Measurements from ENCODE around the gene SLC39A11.
A peak's percentile ranks its signal among the peaks of the same experiment; 100 is the strongest.
"Not testable (repeated sequence)": the region's sequence is repeated elsewhere in the genome, so short reads cannot be mapped to it uniquely, and the experiment has no call there.

The SLC39A11 gene

GRCh38 chr17:72733619-72734282 lies 358.7 kb downstream of the SLC39A11 start:
- no peak for DNase-seq

- no peak for DNase-seq
These were observed 359.4 kb downstream of the SLC39A11 start for GRCh38 chr17:72732893-72733618.

- no peak for DNase-seq
These were observed 362.4 kb downstream of the SLC39A11 start for GRCh38 chr17:72730077-72730476.

- DNase-seq = peak; percentile 17 to 28
These were observed 365.6 kb downstream of the SLC39A11 start for GRCh38 chr17:72726936-72727335.

- peak; percentile 55 to 60 for DNase-seq
These were observed 366.9 kb downstream of the SLC39A11 start for GRCh38 chr17:72725433-72726068.

- DNase-seq = no peak
These were observed 368.2 kb downstream of the SLC39A11 start for GRCh38 chr17:72724267-72724666.

GRCh38 chr17:72723711-72724110 lies 368.8 kb downstream of the SLC39A11 start:
- DNase-seq = no peak

GRCh38 chr17:72720494-72720825 lies 372.0 kb downstream of the SLC39A11 start:
- DNase-seq = no peak

- peak; percentile 55 to 62 for DNase-seq
These were observed 372.7 kb downstream of the SLC39A11 start for GRCh38 chr17:72719578-72720493.

- DNase-seq = no peak
These were observed 373.3 kb downstream of the SLC39A11 start for GRCh38 chr17:72719206-72719577.

- DNase-seq = no peak
These were observed 374.8 kb downstream of the SLC39A11 start for GRCh38 chr17:72717676-72718075.

GRCh38 chr17:72717276-72717675 lies 375.2 kb downstream of the SLC39A11 start:
- no peak for DNase-seq

GRCh38 chr17:72715906-72716572 lies 376.4 kb downstream of the SLC39A11 start:
- no peak for DNase-seq

- DNase-seq = no peak
These were observed 378.0 kb downstream of the SLC39A11 start for GRCh38 chr17:72714357-72714966.

- no peak for DNase-seq
These were observed 378.8 kb downstream of the SLC39A11 start for GRCh38 chr17:72713701-72714100.

GRCh38 chr17:72711521-72712310 lies 380.8 kb downstream of the SLC39A11 start:
- DNase-seq = no peak

GRCh38 chr17:72710834-72711233 lies 381.7 kb downstream of the SLC39A11 start:
- DNase-seq = no peak

GRCh38 chr17:72710202-72710601 lies 382.3 kb downstream of the SLC39A11 start:
- no peak for DNase-seq

- not testable (repeated sequence) for DNase-seq
These were observed 383.8 kb downstream of the SLC39A11 start for GRCh38 chr17:72708682-72709081.

- no peak for DNase-seq
These were observed 384.6 kb downstream of the SLC39A11 start for GRCh38 chr17:72707881-72708280.

- DNase-seq = no peak
These were observed 386.0 kb downstream of the SLC39A11 start for GRCh38 chr17:72706396-72706981.

Measured in stimulated activated CD4-positive, alpha-beta T cell treated with anti-CD3 and anti-CD28 coated beads, Interleukin-2, amount 100 ng/mL, for 24 hours (primary cell).